Measurements from ENCODE around the gene KRT12.

The KRT12 gene

GRCh38 chr17:40813804-40814203, 53.2 kb downstream of the KRT12 start:
- DNase-seq = no peak

GRCh38 chr17:40812639-40813038, 54.4 kb downstream of the KRT12 start:
- DNase-seq = no peak
